RWPE1 (cell line): ENCODE measurements around the gene SRSF7.

Source experiments
- CTCF ChIA-PET: fragments of 350-600 bp; sonication (Branson Sonifier 250); formaldehyde crosslinking; extraction: SDS; loops from one replicate; lab custom pipeline; 2021; lab: Yijun Ruan, JAX
- POLR2A ChIA-PET: fragments of 400-600 bp; formaldehyde crosslinking; extraction: SDS; loops from one replicate; lab custom pipeline; 2020; ENCODE audit warnings: antibody characterized with exemption; ENCODE audit not compliant: low non-redundant PET; lab: Yijun Ruan, JAX
- DNase-seq: peaks from one replicate; pipeline ENCODE4 v3.0.0; 2012; ENCODE audit warnings: low spot score
- H3K27ac ChIP-seq: fragments of 450-650 bp; 2 replicates; pipeline ENCODE4 v1.5.1; 2017
- TF ChIP-seq, protein P1 (sequence below): fragments of 450-650 bp; conservative IDR thresholded peaks from 2 replicates; pipeline ENCODE4 v1.5.1; 2017; ENCODE audit warnings: low read depth, mild to moderate bottlenecking

Gene SRSF7

DNA sequence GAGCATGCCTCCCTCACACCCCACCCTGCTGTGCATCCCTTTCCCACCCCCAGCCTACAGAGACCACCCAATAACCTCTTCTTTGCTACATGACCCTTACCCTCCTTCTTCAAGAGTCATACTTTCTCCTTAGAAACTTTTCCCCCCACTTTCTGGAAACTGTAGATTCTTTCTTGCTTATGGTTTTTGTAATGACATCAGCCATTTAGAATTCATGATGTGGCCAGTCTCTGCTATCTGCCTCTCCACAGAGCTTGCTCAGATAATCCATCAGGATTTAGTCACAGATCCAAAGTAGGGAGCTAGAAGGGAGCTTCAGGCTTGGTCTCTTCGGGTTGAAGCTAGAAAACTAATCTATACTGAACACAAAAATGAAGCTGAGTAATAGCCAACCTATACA, 48.7 kb downstream of the SRSF7 start:
- no peak for DNase-seq
- POLR2A ChIA-PET = no interaction called here
- no peak overlapping the region for H3K27ac ChIP-seq
- CTCF ChIA-PET = no interaction called here
- TF ChIP-seq, protein P1, sequence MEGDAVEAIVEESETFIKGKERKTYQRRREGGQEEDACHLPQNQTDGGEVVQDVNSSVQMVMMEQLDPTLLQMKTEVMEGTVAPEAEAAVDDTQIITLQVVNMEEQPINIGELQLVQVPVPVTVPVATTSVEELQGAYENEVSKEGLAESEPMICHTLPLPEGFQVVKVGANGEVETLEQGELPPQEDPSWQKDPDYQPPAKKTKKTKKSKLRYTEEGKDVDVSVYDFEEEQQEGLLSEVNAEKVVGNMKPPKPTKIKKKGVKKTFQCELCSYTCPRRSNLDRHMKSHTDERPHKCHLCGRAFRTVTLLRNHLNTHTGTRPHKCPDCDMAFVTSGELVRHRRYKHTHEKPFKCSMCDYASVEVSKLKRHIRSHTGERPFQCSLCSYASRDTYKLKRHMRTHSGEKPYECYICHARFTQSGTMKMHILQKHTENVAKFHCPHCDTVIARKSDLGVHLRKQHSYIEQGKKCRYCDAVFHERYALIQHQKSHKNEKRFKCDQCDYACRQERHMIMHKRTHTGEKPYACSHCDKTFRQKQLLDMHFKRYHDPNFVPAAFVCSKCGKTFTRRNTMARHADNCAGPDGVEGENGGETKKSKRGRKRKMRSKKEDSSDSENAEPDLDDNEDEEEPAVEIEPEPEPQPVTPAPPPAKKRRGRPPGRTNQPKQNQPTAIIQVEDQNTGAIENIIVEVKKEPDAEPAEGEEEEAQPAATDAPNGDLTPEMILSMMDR = no peak

DNA sequence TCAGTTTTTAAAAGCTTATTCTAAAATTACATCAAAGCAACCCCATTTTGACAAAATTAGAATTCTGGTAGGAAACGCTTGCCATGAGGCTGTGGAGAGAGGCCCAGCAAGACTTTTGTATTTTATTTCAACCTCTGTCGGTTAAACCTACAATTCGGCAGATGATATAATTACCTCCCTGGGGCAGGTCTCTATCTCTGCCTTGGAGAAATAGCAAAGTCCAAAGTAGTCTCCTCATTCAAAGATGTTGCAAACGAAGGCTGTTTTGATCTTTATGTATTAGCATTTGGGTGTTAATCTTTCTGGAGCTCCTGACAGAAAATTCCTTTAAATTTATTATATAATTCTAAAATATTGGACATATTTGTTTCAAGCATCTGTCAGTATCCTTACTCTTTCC, 49.6 kb downstream of the SRSF7 start:
- ChIA-PET POLR2A (no interaction called here), CTCF (interaction anchor here (0.7 kb wide), 1 partner anchor 165 kb away, joined by 3 read pairs; no protein-coding TSS in a partner anchor)
- DNase-seq = no peak
- TF ChIP-seq, protein P1 = no peak
- no peak overlapping the region for H3K27ac ChIP-seq

DNA sequence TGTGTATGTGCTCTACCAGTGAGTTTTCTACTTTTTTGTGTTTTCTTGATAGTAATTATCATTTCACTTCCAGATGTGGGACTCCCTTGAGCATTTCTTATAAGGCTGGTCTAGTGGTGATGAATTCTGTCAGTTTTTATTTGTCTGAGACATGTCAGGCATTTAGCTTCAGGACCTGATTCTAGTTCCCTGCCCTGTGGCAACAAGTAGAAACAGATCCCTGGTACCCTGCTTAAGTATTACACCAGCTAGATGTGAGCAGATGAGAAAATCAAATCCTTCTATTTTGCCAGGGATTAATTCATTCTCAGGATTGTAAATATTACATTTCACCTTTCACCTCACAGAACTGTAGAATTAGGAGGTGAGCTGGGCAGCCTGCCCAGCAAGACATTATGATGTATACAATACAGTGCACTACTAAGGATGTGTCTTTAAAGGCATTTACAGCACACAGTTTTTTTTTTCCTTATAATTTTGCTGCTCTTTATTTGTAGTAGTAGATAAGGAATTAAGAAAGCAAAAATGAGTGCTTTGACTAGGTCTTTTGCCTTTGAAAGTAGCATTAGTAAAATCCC, 50.2 kb downstream of the SRSF7 start:
- DNase-seq = no peak
- H3K27ac ChIP-seq = no peak overlapping the region
- TF ChIP-seq, protein P1 = no peak
- CTCF ChIA-PET = interaction anchor here (0.7 kb wide), 1 partner anchor 164 kb away, joined by 3 read pairs; no protein-coding TSS in a partner anchor
- POLR2A ChIA-PET = no interaction called here

DNA sequence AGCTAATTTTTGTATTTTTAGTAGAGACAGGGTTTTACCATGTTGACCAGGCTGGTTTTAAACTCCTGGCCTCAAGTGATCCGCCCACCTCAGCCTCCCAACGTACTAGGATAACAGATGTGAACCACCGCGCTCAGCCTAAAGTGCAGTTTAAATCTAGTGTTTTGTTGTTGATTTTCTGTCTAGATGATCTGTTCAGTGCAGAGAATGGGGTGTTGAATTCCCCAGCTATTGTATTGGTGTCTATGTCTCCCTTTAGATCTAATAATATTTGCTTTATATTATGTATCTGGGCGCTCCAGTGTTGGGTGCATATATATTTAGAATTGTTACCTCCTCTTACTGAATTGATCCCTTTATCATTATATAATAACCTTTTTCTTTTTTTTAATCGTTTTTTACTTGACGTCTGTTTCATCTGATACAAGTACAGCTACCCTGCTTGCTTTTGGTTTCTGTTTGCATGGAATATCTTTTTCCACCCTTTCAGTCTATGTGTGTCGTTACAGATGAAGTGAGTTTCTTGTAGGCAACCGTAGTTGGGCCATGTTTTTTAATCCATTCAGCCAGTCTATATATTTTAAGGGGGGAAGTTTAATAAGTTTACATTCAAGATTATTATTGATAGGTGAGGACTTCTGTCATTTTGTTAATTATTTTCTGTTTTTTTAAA, 50.9 kb downstream of the SRSF7 start:
- ChIA-PET POLR2A (no interaction called here), CTCF (no interaction called here)
- no peak overlapping the region for H3K27ac ChIP-seq
- TF ChIP-seq, protein P1 = no peak
- no peak for DNase-seq

DNA sequence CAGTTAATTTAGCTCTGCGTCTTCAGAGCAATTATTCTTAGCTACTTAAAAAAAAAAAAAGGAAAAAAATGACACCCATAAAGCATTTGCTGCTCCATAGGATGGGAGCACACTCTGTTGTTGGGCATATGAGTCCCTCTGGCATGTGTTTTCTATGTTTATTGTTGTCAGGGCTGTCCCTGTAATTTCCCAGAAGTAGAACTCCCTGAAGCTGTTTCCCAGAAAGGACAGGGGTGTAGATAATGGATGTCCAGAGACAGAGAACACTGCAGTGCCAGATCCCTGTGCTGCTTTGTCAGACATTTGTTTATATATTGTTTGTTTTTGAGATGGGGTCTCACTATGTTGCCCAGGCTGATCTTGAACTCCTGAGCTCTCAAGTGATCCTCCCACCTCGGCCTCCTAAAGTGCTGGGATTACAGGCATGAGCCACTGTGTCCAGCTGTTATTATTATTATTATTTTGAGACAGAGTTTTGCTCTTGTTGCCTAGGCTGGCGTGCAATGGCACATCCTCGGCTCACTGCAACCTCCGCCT, 52.6 kb downstream of the SRSF7 start:
- no peak overlapping the region for H3K27ac ChIP-seq
- POLR2A ChIA-PET = no interaction called here
- no peak for DNase-seq
- CTCF ChIA-PET = interaction anchor here (0.6 kb wide), 1 partner anchor 42 kb away, joined by 3 read pairs; no protein-coding TSS in a partner anchor
- TF ChIP-seq, protein P1 = no peak

DNA sequence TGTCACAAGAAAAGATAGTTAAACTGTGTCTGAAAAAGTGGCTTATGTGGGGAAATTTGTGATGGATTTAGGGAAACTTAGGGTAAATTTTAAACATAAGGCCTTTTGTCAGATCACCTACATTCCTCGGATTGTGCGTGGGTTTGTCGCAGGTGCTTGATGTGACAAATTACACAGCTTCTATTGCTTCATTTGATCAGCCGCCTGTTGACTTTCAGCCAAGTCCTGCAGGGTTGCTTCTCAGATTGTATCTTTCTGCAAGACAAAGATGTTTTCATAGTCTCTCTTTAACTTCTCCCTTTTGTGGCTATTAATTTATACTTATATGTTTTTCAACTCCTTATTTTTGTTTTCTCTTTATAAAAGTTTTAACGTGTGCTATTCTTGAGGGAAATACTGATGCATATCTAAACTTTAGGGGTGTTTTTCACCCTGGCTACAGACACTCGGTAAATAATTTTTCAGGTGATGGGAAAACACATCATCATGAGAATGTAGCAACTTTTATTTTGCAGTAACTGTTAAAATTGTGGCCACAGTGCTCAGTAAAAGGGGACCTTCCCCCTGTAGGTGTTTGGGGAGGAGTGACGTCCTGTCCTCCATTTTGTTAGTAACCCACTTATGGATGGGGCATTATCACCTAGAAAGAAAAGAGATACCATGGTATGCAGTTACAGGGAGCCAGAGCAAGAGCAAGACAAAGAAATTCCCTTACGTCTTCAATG, 53.9 kb downstream of the SRSF7 start:
- H3K27ac ChIP-seq = no peak overlapping the region
- TF ChIP-seq, protein P1 = no peak
- POLR2A ChIA-PET = no interaction called here
- CTCF ChIA-PET = no interaction called here
- no peak for DNase-seq
